ENCODE results near the gene SH3BGRL3. TPM values are rescaled to one million over a fixed set of nuclear protein-coding genes. Genes with fewer than 3 reads are reported as not detected.
"Not testable (repeated sequence)": the region's sequence is repeated elsewhere in the genome, so short reads cannot be mapped to it uniquely, and the experiment has no call there.

The SH3BGRL3 gene
- total and polyA plus RNA-seq, 2 of the 13 experiments (the other 11 are each of a cell fraction or from before 2014, with no cell fraction given), result 11.4 to 12.2 TPM

- TF ChIP-seq, protein P1, sequence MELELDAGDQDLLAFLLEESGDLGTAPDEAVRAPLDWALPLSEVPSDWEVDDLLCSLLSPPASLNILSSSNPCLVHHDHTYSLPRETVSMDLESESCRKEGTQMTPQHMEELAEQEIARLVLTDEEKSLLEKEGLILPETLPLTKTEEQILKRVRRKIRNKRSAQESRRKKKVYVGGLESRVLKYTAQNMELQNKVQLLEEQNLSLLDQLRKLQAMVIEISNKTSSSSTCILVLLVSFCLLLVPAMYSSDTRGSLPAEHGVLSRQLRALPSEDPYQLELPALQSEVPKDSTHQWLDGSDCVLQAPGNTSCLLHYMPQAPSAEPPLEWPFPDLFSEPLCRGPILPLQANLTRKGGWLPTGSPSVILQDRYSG (CRISPR knock-in tag; IDR thresholded peaks at IDR 0.05), result no peak
- no peak for TF ChIP-seq ZNF674 (CRISPR knock-in tag; IDR thresholded peaks at IDR 0.05; ENCODE audit: low read depth)
- TF ChIP-seq ERF (CRISPR knock-in tag; IDR thresholded peaks at IDR 0.05), result no peak
- TF ChIP-seq PAWR (CRISPR knock-in tag; IDR thresholded peaks at IDR 0.05; ENCODE audit: borderline replicate concordance), result no peak
Measured at GRCh38 chr1:26307363-26307781, 27.5 kb downstream of the SH3BGRL3 start (continued).

GRCh38 chr1:26307966-26308899 is 28.3 kb downstream of the SH3BGRL3 start:
- H3K9me3 ChIP-seq (ENCODE audit: low read length); H3K36me3 ChIP-seq (replicated peaks in 1 of 2; ENCODE audit: control insufficient read depth in 1 of 2, insufficient read depth in 2 of 2, low read length in 2 of 2); H3K79me2 ChIP-seq (ENCODE audit: insufficient read depth, low read length); in situ Hi-C loops (cut with HindIII; ENCODE audit: extremely low pct_ligation_motif_present, low pct_unique_long_range_greater_than_20kb); FAIRE-seq; BruUV-seq (replicated peaks); H4K20me1 ChIP-seq (ENCODE audit: insufficient read depth, low read length); H3K9ac ChIP-seq (ENCODE audit: insufficient read depth, low read depth, low read length); ATAC-seq; CTCF ChIA-PET (ENCODE audit: low intra/inter-chr PET ratio, low total read pairs); H3K27me3 ChIP-seq (ENCODE audit: control insufficient read depth in 1 of 2, insufficient read depth in 2 of 2, low read length in 2 of 2); POLR2A ChIA-PET; DNase-seq (ENCODE audit: low spot score); H3K4me3 ChIP-seq (replicated peaks in 1 of 3; ENCODE audit: insufficient read depth in 1 of 3, low read depth in 2 of 3, low read length in 3 of 3); H3K27ac ChIP-seq (ENCODE audit: extremely low read length, insufficient read depth, low read length): not testable (repeated sequence)
- intact Hi-C loops (cut with micrococcal nuclease; ENCODE audit: unreplicated experiment), result loop anchor here (2.0 kb wide), 1 partner anchor 43 kb away; no protein-coding TSS in a partner anchor
- H3K4me2 ChIP-seq (ENCODE audit: low read depth, low read length), result 0 out of 2 replicates have a peak overlapping the region, but pooled peaks have one; percentile 12
- 90% methylated on average over 21 of the region's 21 CpGs for WGBS (ENCODE audit: low lambda C conversion rate)
- H2AFZ ChIP-seq (ENCODE audit: low read length), result peak overlapping the region; percentile 97
- peaks cover 31% of the 10 kb centered on the region for H3K4me1 ChIP-seq (ENCODE audit: insufficient read depth, low read length)
